Measurements from ENCODE around the gene GRK2. TPM values are rescaled to one million over a fixed set of nuclear protein-coding genes. Genes with fewer than 3 reads are reported as not detected.

GRK2 gene
- total and polyA plus RNA-seq, 5 experiments from 2014 or later = 16.8 to 354 (median 70.7) TPM

DNA sequence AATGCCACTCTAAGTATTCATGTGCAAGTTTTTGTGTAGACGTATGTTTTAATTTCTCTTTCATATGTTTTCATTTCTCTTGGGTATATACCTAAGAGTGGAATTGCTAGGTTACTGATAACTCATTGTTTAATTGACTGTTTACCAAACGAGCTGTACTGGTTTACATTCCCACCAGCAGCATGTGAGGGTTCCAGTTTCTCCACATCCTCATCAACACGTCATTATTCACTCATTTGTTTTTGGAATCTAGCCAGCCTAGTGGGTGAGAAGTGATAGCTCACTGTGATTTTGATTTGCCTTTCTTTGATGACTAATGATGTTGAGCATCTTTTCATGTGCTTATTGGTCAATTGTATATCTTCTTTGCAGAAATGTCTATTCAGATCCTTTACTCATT, 26.8 kb downstream of the GRK2 start:
- Mint-ChIP-seq H3K9me3 (peaks cover 0 to 16% (median 12%) of the 10 kb centered on the region in 9 donors), H3K27ac (peak overlapping the region in 9 of 10 donors; percentile 1 to 88 (median 66)), H3K36me3 (peaks cover 13 to 69% (median 32%) of the 10 kb centered on the region in 3 donors), H3K4me3 (peak overlapping the region in 8 of 10 donors; percentile 7 to 80 (median 35)), H3K4me1 (peaks cover 18 to 55% (median 40%) of the 10 kb centered on the region in 4 donors), H3K27me3 (no peaks in the 10 kb centered on the region)
- no peak for ATAC-seq
- peak in 2 of 10 donors; percentile 33 to 37 for DNase-seq
- POLR2A ChIA-PET = interaction anchor here (1.2 to 49.2 kb wide), 3 partner anchors 6 to 58 kb away, joined by 3 to 2293 read pairs (median 2293); partner anchors contain the start of genes ANKRD13D, GRK2 and SSH3

- H3K27ac Mint-ChIP-seq = peak overlapping the region in 4 of 10 donors; percentile 19 to 82 (median 60)
- H3K27me3 Mint-ChIP-seq = no peaks in the 10 kb centered on the region
- H3K4me1 Mint-ChIP-seq = peaks cover 20 to 54% (median 33%) of the 10 kb centered on the region in 4 donors
- no peak for DNase-seq
- H3K4me3 Mint-ChIP-seq = no peak overlapping the region
- peaks cover 0 to 16% (median 12%) of the 10 kb centered on the region in 9 donors for H3K9me3 Mint-ChIP-seq
- ATAC-seq = no peak
- POLR2A ChIA-PET = interaction anchor here (35.0 to 49.2 kb wide), 2 partner anchors 3 to 18 kb away, joined by 2293 read pairs; partner anchors contain the start of genes ANKRD13D, GRK2 and SSH3
- H3K36me3 Mint-ChIP-seq = peaks cover 13 to 80% (median 40%) of the 10 kb centered on the region in 3 donors
These were observed 29.6 kb downstream of the GRK2 start for GRCh38 chr11:67295846-67296245.

GRCh38 chr11:67298786-67299185, 32.5 kb downstream of the GRK2 start:
- Mint-ChIP-seq H3K4me1 (peaks cover 10 to 37% (median 21%) of the 10 kb centered on the region in 4 donors), H3K36me3 (peaks cover 13 to 64% (median 32%) of the 10 kb centered on the region in 3 donors), H3K27me3 (no peaks in the 10 kb centered on the region), H3K4me3 (no peak overlapping the region), H3K27ac (peak overlapping the region in 6 of 10 donors; percentile 11 to 68 (median 42)), H3K9me3 (peaks cover 0 to 16% (median 12%) of the 10 kb centered on the region in 9 donors)
- DNase-seq (no peak), ATAC-seq (no peak)
- POLR2A ChIA-PET = interaction anchor here (0.7 to 49.2 kb wide), 4 partner anchors 9 to 49 kb away, joined by 3 to 2293 read pairs (median 46); partner anchors contain the start of genes ANKRD13D and GRK2

GRCh38 chr11:67299471-67300191, 33.4 kb downstream of the GRK2 start:
- peaks cover 11 to 38% (median 23%) of the 10 kb centered on the region in 4 donors for H3K4me1 Mint-ChIP-seq
- ATAC-seq = no peak
- H3K27me3 Mint-ChIP-seq = no peaks in the 10 kb centered on the region
- H3K4me3 Mint-ChIP-seq = peak overlapping the region in 1 of 10 donors; percentile 10
- DNase-seq = peak in 1 of 10 donors; percentile 5
- H3K9me3 Mint-ChIP-seq = peaks cover 0 to 16% (median 12%) of the 10 kb centered on the region in 9 donors
- POLR2A ChIA-PET = interaction anchor here (1.0 to 49.2 kb wide), 3 partner anchors 8 to 21 kb away, joined by 3 to 2293 read pairs (median 85); partner anchors contain the start of genes ANKRD13D and GRK2
- peaks cover 13 to 57% (median 30%) of the 10 kb centered on the region in 3 donors for H3K36me3 Mint-ChIP-seq
- no peak overlapping the region for H3K27ac Mint-ChIP-seq

GRCh38 chr11:67300256-67300755, 34.0 kb downstream of the GRK2 start:
- peaks cover 15 to 39% (median 27%) of the 10 kb centered on the region in 4 donors for H3K4me1 Mint-ChIP-seq
- DNase-seq (no peak), ATAC-seq (no peak)
- H3K27ac Mint-ChIP-seq = peak overlapping the region in 1 of 10 donors; percentile 50
- H3K9me3 Mint-ChIP-seq = peaks cover 0 to 16% (median 10%) of the 10 kb centered on the region in 9 donors
- POLR2A ChIA-PET = interaction anchor here (8.5 to 49.2 kb wide), 2 partner anchors 14 to 22 kb away, joined by 85 to 2293 read pairs; partner anchors contain the start of genes ANKRD13D and GRK2
- H3K4me3 Mint-ChIP-seq = peak overlapping the region in 2 of 10 donors; percentile 9 to 10
- no peaks in the 10 kb centered on the region for H3K27me3 Mint-ChIP-seq
- H3K36me3 Mint-ChIP-seq = peaks cover 13 to 52% (median 25%) of the 10 kb centered on the region in 3 donors

DNA sequence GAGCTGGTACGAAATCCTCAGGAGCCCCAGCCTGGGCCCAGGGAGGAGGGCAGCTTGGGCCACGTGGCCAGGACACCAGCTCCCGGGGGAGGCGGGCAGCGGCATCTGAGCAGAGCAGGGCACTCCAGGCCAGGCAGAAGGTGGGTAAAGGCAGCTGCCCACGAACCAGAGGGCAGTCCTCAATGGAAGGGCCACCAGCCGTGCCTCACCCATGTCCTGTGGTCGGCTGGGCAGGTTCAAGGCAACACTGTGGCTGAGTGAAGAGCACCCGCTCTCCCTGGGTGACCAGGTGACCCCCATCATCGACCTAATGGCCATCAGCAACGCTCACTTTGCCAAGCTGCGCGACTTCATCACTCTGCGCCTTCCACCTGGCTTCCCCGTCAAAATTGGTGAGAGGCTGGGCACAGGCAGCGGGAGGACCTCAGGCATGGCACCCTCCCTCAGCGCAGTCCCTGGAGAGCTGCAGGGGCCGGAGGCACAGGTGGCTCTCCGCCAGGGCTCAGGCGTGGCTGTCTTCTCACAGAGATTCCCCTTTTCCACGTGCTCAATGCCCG, 34.6 kb downstream of the GRK2 start:
- DNase-seq (no peak), ATAC-seq (no peak)
- peaks cover 0 to 14% (median 7%) of the 10 kb centered on the region in 9 donors for H3K9me3 Mint-ChIP-seq
- peaks cover 13 to 46% (median 21%) of the 10 kb centered on the region in 3 donors for H3K36me3 Mint-ChIP-seq
- H3K27me3 Mint-ChIP-seq = no peaks in the 10 kb centered on the region
- POLR2A ChIA-PET = interaction anchor here (8.5 to 49.2 kb wide), 2 partner anchors 13 to 22 kb away, joined by 85 to 2293 read pairs; partner anchors contain the start of genes ANKRD13D and GRK2
- peaks cover 15 to 41% (median 27%) of the 10 kb centered on the region in 4 donors for H3K4me1 Mint-ChIP-seq
- H3K4me3 Mint-ChIP-seq = no peak overlapping the region
- peak overlapping the region in 1 of 10 donors; percentile 71 for H3K27ac Mint-ChIP-seq

- peaks cover 0 to 8% (median 1%) of the 10 kb centered on the region in 9 donors for H3K9me3 Mint-ChIP-seq
- H3K36me3 Mint-ChIP-seq = peaks cover 8 to 40% (median 15%) of the 10 kb centered on the region in 3 donors
- H3K27me3 Mint-ChIP-seq = no peaks in the 10 kb centered on the region
- POLR2A ChIA-PET = interaction anchor here (8.5 to 49.2 kb wide), 2 partner anchors 12 to 23 kb away, joined by 85 to 2293 read pairs; partner anchors contain the start of genes ANKRD13D and GRK2
- ATAC-seq (no peak), DNase-seq (no peak)
- H3K4me1 Mint-ChIP-seq = peaks cover 13 to 38% (median 25%) of the 10 kb centered on the region in 4 donors
- peak overlapping the region in 1 of 10 donors; percentile 71 for H3K27ac Mint-ChIP-seq
- no peak overlapping the region for H3K4me3 Mint-ChIP-seq
These were observed 35.1 kb downstream of the GRK2 start for GRCh38 chr11:67301313-67301921.

- ATAC-seq = no peak
These were observed 35.8 kb downstream of the GRK2 start for GRCh38 chr11:67301951-67302516.

GRCh38 chr11:67302571-67303131, 36.4 kb downstream of the GRK2 start:
- Mint-ChIP-seq H3K27ac (peak overlapping the region in 9 of 10 donors; percentile 40 to 83 (median 72)), H3K9me3 (no peaks in the 10 kb centered on the region), H3K4me1 (peaks cover 10 to 34% (median 22%) of the 10 kb centered on the region in 4 donors), H3K4me3 (peak overlapping the region; percentile 44 to 80 (median 61)), H3K36me3 (peaks cover 0 to 28% (median 9%) of the 10 kb centered on the region in 3 donors), H3K27me3 (no peaks in the 10 kb centered on the region)
- peak in 1 of 10 donors; percentile 30 for DNase-seq
- POLR2A ChIA-PET = interaction anchor here (0.5 to 49.2 kb wide), 11 partner anchors 11 to 459 kb away, joined by 3 to 2293 read pairs (median 3); partner anchors contain the start of genes ANKRD13D, GRK2, KDM2A and POLD4
- peak; percentile 40 to 55 for ATAC-seq

More at GRCh38 chr11:67301951-67302516, 35.8 kb downstream of the GRK2 start:
- peaks cover 0 to 2% (median 0%) of the 10 kb centered on the region in 9 donors for H3K9me3 Mint-ChIP-seq
- peak overlapping the region in 8 of 10 donors; percentile 40 to 83 (median 73) for H3K27ac Mint-ChIP-seq
- no peak for DNase-seq
- H3K4me3 Mint-ChIP-seq = peak overlapping the region; percentile 44 to 80 (median 61)
- POLR2A ChIA-PET = interaction anchor here (0.6 to 49.2 kb wide), 7 partner anchors 12 to 135 kb away, joined by 3 to 2293 read pairs (median 5); partner anchors contain the start of genes ANKRD13D, GRK2, POLD4 and PTPRCAP
- no peaks in the 10 kb centered on the region for H3K27me3 Mint-ChIP-seq
- peaks cover 10 to 34% (median 22%) of the 10 kb centered on the region in 4 donors for H3K4me1 Mint-ChIP-seq
- peaks cover 1 to 34% (median 9%) of the 10 kb centered on the region in 3 donors for H3K36me3 Mint-ChIP-seq

GRCh38 chr11:67303132-67303834, 37.0 kb downstream of the GRK2 start, which contains the start of gene SSH3:
TSS of gene SSH3 (plus strand) at chr11:67303530. CDS start at chr11:67303626, 96 bp downstream.
- Mint-ChIP-seq H3K36me3 (peaks cover 0 to 22% (median 6%) of the 10 kb centered on the region in 3 donors), H3K9me3 (no peaks in the 10 kb centered on the region), H3K4me1 (peaks cover 9 to 32% (median 20%) of the 10 kb centered on the region in 4 donors), H3K27me3 (no peaks in the 10 kb centered on the region), H3K27ac (peak within 1 kb of the TSS in 9 of 10 donors; percentile 40 to 83 (median 72)), H3K4me3 (peak within 1 kb of the TSS; percentile 44 to 80 (median 66))
- POLR2A ChIA-PET = interaction anchor here (0.5 to 49.2 kb wide), 12 partner anchors 11 to 460 kb away, joined by 3 to 2293 read pairs (median 4); partner anchors contain the start of genes ANKRD13D, GRK2, KDM2A and POLD4
- peak; percentile 67 to 80 for ATAC-seq
- peak in 4 of 10 donors; percentile 26 to 49 (median 37) for DNase-seq

Measured in naive thymus-derived CD8-positive, alpha-beta T cell (primary cell).